ENCODE measurements around the gene AZIN2.

Gene AZIN2

GRCh38 chr1:33157131-33157530 is 76.2 kb downstream of the AZIN2 start:
- Histone ChIP-seq H3K18ac (ENCODE audit: low read depth in 1 of 2, low read length in 2 of 2) (no peak overlapping the region), H3K27me3 (ENCODE audit: control insufficient read depth in 1 of 2, insufficient read depth in 1 of 2, low read length in 2 of 2) (peaks cover 0 to 5% of the 10 kb centered on the region in 2 experiments), H4K91ac (ENCODE audit: low read length) (no peak overlapping the region), H4K8ac (ENCODE audit: low read length) (no peak overlapping the region), H2AK5ac (ENCODE audit: low read length, severe bottlenecking) (no peak overlapping the region), H3K9me3 (ENCODE audit: control insufficient read depth, low read length) (no peaks in the 10 kb centered on the region), H3K4me3 (ENCODE audit: insufficient read depth in 1 of 2, low read depth in 1 of 2, low read length in 2 of 2) (no peak overlapping the region), H2BK120ac (ENCODE audit: low read depth, low read length) (no peak overlapping the region), H2BK5ac (ENCODE audit: low read depth, low read length, poor library complexity, severe bottlenecking) (no peak overlapping the region), H3K4me2 (ENCODE audit: low read length, poor library complexity, severe bottlenecking) (no peak overlapping the region), H3K4me1 (ENCODE audit: control insufficient read depth, insufficient read depth, low read depth, low read length) (peaks cover 47% of the 10 kb centered on the region), H3K9ac (ENCODE audit: low read length) (no peak overlapping the region), H3K23ac (ENCODE audit: low read length in 2 of 2) (no peak overlapping the region), H3K27ac (ENCODE audit: low read length, poor library complexity, severe bottlenecking) (no peak overlapping the region), H3K79me1 (replicated peaks; ENCODE audit: low read length, poor library complexity, severe bottlenecking) (peaks cover 12% of the 10 kb centered on the region), H2AFZ (ENCODE audit: low read depth, low read length) (no peak overlapping the region), H3K14ac (ENCODE audit: low read length in 2 of 2) (no peak overlapping the region), H3K4ac (ENCODE audit: low read depth in 1 of 2, low read length in 2 of 2) (no peak overlapping the region), H2BK12ac (ENCODE audit: low read length in 2 of 2) (no peak overlapping the region), H2BK15ac (ENCODE audit: low read depth, poor library complexity, severe bottlenecking) (no peak overlapping the region), H3K36me3 (ENCODE audit: control insufficient read depth in 1 of 2, insufficient read depth in 2 of 2, low read depth in 1 of 2, low read length in 2 of 2) (peaks cover 15 to 61% of the 10 kb centered on the region in 2 experiments)
- DNase-seq, result no peak
- 89% methylated on average over 4 of the region's 4 CpGs for WGBS

- no peak overlapping the region for H2BK5ac ChIP-seq (ENCODE audit: low read depth, low read length, poor library complexity, severe bottlenecking)
- no peak for DNase-seq
- H2BK15ac ChIP-seq (ENCODE audit: low read depth, poor library complexity, severe bottlenecking), result no peak overlapping the region
- peak overlapping the region; percentile 13 for H2AK5ac ChIP-seq (ENCODE audit: low read length, severe bottlenecking)
- no peak overlapping the region for H3K18ac ChIP-seq (ENCODE audit: low read depth in 1 of 2, low read length in 2 of 2)
- H3K4me1 ChIP-seq (ENCODE audit: control insufficient read depth, insufficient read depth, low read depth, low read length), result peaks cover 45% of the 10 kb centered on the region
- H3K4me2 ChIP-seq (ENCODE audit: low read length, poor library complexity, severe bottlenecking), result no peak overlapping the region
- H3K4me3 ChIP-seq (ENCODE audit: insufficient read depth in 1 of 2, low read depth in 1 of 2, low read length in 2 of 2), result no peak overlapping the region
- H2BK120ac ChIP-seq (ENCODE audit: low read depth, low read length), result no peak overlapping the region
- no peak overlapping the region for H3K4ac ChIP-seq (ENCODE audit: low read depth in 1 of 2, low read length in 2 of 2)
- H3K79me1 ChIP-seq (replicated peaks; ENCODE audit: low read length, poor library complexity, severe bottlenecking), result peaks cover 12% of the 10 kb centered on the region
- H2BK12ac ChIP-seq (ENCODE audit: low read length in 2 of 2), result no peak overlapping the region
- H3K36me3 ChIP-seq (ENCODE audit: control insufficient read depth in 1 of 2, insufficient read depth in 2 of 2, low read depth in 1 of 2, low read length in 2 of 2), result peaks cover 15 to 54% of the 10 kb centered on the region in 2 experiments
- H3K9me3 ChIP-seq (ENCODE audit: control insufficient read depth, low read length), result no peaks in the 10 kb centered on the region
- H2AFZ ChIP-seq (ENCODE audit: low read depth, low read length), result no peak overlapping the region
- H3K27ac ChIP-seq (ENCODE audit: low read length, poor library complexity, severe bottlenecking), result no peak overlapping the region
- peaks cover 0 to 5% of the 10 kb centered on the region in 2 experiments for H3K27me3 ChIP-seq (ENCODE audit: control insufficient read depth in 1 of 2, insufficient read depth in 1 of 2, low read length in 2 of 2)
- no peak overlapping the region for H3K23ac ChIP-seq (ENCODE audit: low read length in 2 of 2)
- no peak overlapping the region for H4K8ac ChIP-seq (ENCODE audit: low read length)
- H3K9ac ChIP-seq (ENCODE audit: low read length), result no peak overlapping the region
- WGBS, result 100% methylated on average over 1 of the region's 3 CpGs
- H4K91ac ChIP-seq (ENCODE audit: low read length), result no peak overlapping the region
- H3K14ac ChIP-seq (ENCODE audit: low read length in 2 of 2), result no peak overlapping the region
These were observed 77.4 kb downstream of the AZIN2 start for GRCh38 chr1:33158366-33158765.

- H3K36me3 ChIP-seq (ENCODE audit: control insufficient read depth in 1 of 2, insufficient read depth in 2 of 2, low read depth in 1 of 2, low read length in 2 of 2), result peaks cover 15 to 54% of the 10 kb centered on the region in 2 experiments
- no peak overlapping the region for H3K4me3 ChIP-seq (ENCODE audit: insufficient read depth in 1 of 2, low read depth in 1 of 2, low read length in 2 of 2)
- H3K14ac ChIP-seq (ENCODE audit: low read length in 2 of 2), result no peak overlapping the region
- H2BK12ac ChIP-seq (ENCODE audit: low read length in 2 of 2), result no peak overlapping the region
- H3K4me2 ChIP-seq (ENCODE audit: low read length, poor library complexity, severe bottlenecking), result no peak overlapping the region
- H3K79me1 ChIP-seq (replicated peaks; ENCODE audit: low read length, poor library complexity, severe bottlenecking), result peaks cover 12% of the 10 kb centered on the region
- no peak overlapping the region for H2BK120ac ChIP-seq (ENCODE audit: low read depth, low read length)
- peaks cover 0 to 5% of the 10 kb centered on the region in 2 experiments for H3K27me3 ChIP-seq (ENCODE audit: control insufficient read depth in 1 of 2, insufficient read depth in 1 of 2, low read length in 2 of 2)
- no peak overlapping the region for H3K4ac ChIP-seq (ENCODE audit: low read depth in 1 of 2, low read length in 2 of 2)
- H3K9ac ChIP-seq (ENCODE audit: low read length), result no peak overlapping the region
- H3K9me3 ChIP-seq (ENCODE audit: control insufficient read depth, low read length), result no peaks in the 10 kb centered on the region
- peak overlapping the region; percentile 30 for H4K8ac ChIP-seq (ENCODE audit: low read length)
- H3K23ac ChIP-seq (ENCODE audit: low read length in 2 of 2), result no peak overlapping the region
- no peak for DNase-seq
- no peak overlapping the region for H3K27ac ChIP-seq (ENCODE audit: low read length, poor library complexity, severe bottlenecking)
- H3K18ac ChIP-seq (ENCODE audit: low read depth in 1 of 2, low read length in 2 of 2), result no peak overlapping the region
- no peak overlapping the region for H2BK5ac ChIP-seq (ENCODE audit: low read depth, low read length, poor library complexity, severe bottlenecking)
- no peak overlapping the region for H2AFZ ChIP-seq (ENCODE audit: low read depth, low read length)
- H2BK15ac ChIP-seq (ENCODE audit: low read depth, poor library complexity, severe bottlenecking), result no peak overlapping the region
- WGBS, result 97% methylated on average over 26 of the region's 26 CpGs
- no peak overlapping the region for H4K91ac ChIP-seq (ENCODE audit: low read length)
- peak overlapping the region; percentile 83 for H2AK5ac ChIP-seq (ENCODE audit: low read length, severe bottlenecking)
- peaks cover 46% of the 10 kb centered on the region for H3K4me1 ChIP-seq (ENCODE audit: control insufficient read depth, insufficient read depth, low read depth, low read length)
These were observed 78.6 kb downstream of the AZIN2 start for GRCh38 chr1:33159577-33159976.

GRCh38 chr1:33161061-33161681 is 80.2 kb downstream of the AZIN2 start:
- Histone ChIP-seq H3K27me3 (ENCODE audit: control insufficient read depth in 1 of 2, insufficient read depth in 1 of 2, low read length in 2 of 2) (peaks cover 0 to 5% of the 10 kb centered on the region in 2 experiments), H3K9me3 (ENCODE audit: control insufficient read depth, low read length) (no peaks in the 10 kb centered on the region), H3K23ac (ENCODE audit: low read length in 2 of 2) (no peak overlapping the region), H3K9ac (ENCODE audit: low read length) (no peak overlapping the region), H3K4me3 (ENCODE audit: insufficient read depth in 1 of 2, low read depth in 1 of 2, low read length in 2 of 2) (no peak overlapping the region), H3K79me1 (replicated peaks; ENCODE audit: low read length, poor library complexity, severe bottlenecking) (peaks cover 12% of the 10 kb centered on the region), H3K14ac (ENCODE audit: low read length in 2 of 2) (no peak overlapping the region), H3K27ac (ENCODE audit: low read length, poor library complexity, severe bottlenecking) (peak overlapping the region; percentile 95), H4K8ac (ENCODE audit: low read length) (peak overlapping the region; percentile 15), H2BK120ac (ENCODE audit: low read depth, low read length) (no peak overlapping the region), H2BK15ac (ENCODE audit: low read depth, poor library complexity, severe bottlenecking) (no peak overlapping the region), H3K4me2 (ENCODE audit: low read length, poor library complexity, severe bottlenecking) (no peak overlapping the region), H3K18ac (ENCODE audit: low read depth in 1 of 2, low read length in 2 of 2) (peak overlapping the region in 1 of 2 experiments; percentile 37), H3K4ac (ENCODE audit: low read depth in 1 of 2, low read length in 2 of 2) (no peak overlapping the region), H2AFZ (ENCODE audit: low read depth, low read length) (no peak overlapping the region), H3K36me3 (ENCODE audit: control insufficient read depth in 1 of 2, insufficient read depth in 2 of 2, low read depth in 1 of 2, low read length in 2 of 2) (peaks cover 19 to 52% of the 10 kb centered on the region in 2 experiments), H2BK12ac (ENCODE audit: low read length in 2 of 2) (peak overlapping the region; percentile 11 to 31), H3K4me1 (ENCODE audit: control insufficient read depth, insufficient read depth, low read depth, low read length) (peaks cover 54% of the 10 kb centered on the region), H2AK5ac (ENCODE audit: low read length, severe bottlenecking) (peak overlapping the region; percentile 100), H2BK5ac (ENCODE audit: low read depth, low read length, poor library complexity, severe bottlenecking) (peak overlapping the region; percentile 84), H4K91ac (ENCODE audit: low read length) (peak overlapping the region; percentile 69)
- 82% methylated on average over 25 of the region's 25 CpGs for WGBS
- DNase-seq, result no peak

All from mesenchymal stem cell (in vitro differentiated cells and primary cell).